ENCODE measurements around the gene SELENOP. TPM values are rescaled to one million over a fixed set of nuclear protein-coding genes. Genes with fewer than 3 reads are reported as not detected.

SELENOP gene
- polyA plus RNA-seq, 1 donor from 2014 or later, result 5.0 TPM

DNA sequence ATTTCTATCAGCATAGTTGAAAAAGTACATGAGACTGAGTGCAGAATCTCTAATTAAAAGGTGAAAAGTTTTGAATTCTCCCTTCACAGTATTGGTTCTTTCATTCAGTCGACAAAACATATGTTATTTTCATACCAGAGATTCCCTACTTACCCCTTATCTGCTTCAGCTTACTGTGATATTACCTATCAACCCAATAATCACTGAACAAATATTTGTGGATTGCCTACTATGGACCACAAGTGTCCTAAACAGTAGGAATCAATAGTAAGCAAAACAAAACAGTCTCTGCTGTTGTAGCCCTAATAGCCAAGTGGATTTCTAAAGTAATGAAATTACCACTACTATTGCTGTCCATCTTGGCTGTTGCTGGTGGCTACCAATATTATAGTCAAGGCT is 43.6 kb downstream of the SELENOP start:
- H4K20me1 ChIP-seq (ENCODE audit: insufficient read depth), result no peaks in the 10 kb centered on the region
- TF ChIP-seq POLR2AphosphoS5 (IDR thresholded peaks at IDR 0.05) (no peak), TAF1 (IDR thresholded peaks at IDR 0.05; ENCODE audit: low read depth) (no peak), SMC3 (conservative IDR thresholded peaks at IDR 0.05; ENCODE audit: poor library complexity) (no peak), EZH2 (IDR thresholded peaks at IDR 0.05; ENCODE audit: borderline replicate concordance, insufficient read depth, low read length, poor library complexity, severe bottlenecking) (no peak), RAD21 (conservative IDR thresholded peaks at IDR 0.05) (no peak), MXI1 (conservative IDR thresholded peaks at IDR 0.05; ENCODE audit: poor library complexity, severe bottlenecking) (no peak), EP300 (conservative IDR thresholded peaks at IDR 0.05; ENCODE audit: poor library complexity, severe bottlenecking) (no peak)
- TF ChIP-seq, protein P1, sequence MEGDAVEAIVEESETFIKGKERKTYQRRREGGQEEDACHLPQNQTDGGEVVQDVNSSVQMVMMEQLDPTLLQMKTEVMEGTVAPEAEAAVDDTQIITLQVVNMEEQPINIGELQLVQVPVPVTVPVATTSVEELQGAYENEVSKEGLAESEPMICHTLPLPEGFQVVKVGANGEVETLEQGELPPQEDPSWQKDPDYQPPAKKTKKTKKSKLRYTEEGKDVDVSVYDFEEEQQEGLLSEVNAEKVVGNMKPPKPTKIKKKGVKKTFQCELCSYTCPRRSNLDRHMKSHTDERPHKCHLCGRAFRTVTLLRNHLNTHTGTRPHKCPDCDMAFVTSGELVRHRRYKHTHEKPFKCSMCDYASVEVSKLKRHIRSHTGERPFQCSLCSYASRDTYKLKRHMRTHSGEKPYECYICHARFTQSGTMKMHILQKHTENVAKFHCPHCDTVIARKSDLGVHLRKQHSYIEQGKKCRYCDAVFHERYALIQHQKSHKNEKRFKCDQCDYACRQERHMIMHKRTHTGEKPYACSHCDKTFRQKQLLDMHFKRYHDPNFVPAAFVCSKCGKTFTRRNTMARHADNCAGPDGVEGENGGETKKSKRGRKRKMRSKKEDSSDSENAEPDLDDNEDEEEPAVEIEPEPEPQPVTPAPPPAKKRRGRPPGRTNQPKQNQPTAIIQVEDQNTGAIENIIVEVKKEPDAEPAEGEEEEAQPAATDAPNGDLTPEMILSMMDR (IDR thresholded peaks at IDR 0.05; ENCODE audit: poor library complexity, severe bottlenecking), result no peak
- TF ChIP-seq, protein P2, sequence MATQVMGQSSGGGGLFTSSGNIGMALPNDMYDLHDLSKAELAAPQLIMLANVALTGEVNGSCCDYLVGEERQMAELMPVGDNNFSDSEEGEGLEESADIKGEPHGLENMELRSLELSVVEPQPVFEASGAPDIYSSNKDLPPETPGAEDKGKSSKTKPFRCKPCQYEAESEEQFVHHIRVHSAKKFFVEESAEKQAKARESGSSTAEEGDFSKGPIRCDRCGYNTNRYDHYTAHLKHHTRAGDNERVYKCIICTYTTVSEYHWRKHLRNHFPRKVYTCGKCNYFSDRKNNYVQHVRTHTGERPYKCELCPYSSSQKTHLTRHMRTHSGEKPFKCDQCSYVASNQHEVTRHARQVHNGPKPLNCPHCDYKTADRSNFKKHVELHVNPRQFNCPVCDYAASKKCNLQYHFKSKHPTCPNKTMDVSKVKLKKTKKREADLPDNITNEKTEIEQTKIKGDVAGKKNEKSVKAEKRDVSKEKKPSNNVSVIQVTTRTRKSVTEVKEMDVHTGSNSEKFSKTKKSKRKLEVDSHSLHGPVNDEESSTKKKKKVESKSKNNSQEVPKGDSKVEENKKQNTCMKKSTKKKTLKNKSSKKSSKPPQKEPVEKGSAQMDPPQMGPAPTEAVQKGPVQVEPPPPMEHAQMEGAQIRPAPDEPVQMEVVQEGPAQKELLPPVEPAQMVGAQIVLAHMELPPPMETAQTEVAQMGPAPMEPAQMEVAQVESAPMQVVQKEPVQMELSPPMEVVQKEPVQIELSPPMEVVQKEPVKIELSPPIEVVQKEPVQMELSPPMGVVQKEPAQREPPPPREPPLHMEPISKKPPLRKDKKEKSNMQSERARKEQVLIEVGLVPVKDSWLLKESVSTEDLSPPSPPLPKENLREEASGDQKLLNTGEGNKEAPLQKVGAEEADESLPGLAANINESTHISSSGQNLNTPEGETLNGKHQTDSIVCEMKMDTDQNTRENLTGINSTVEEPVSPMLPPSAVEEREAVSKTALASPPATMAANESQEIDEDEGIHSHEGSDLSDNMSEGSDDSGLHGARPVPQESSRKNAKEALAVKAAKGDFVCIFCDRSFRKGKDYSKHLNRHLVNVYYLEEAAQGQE (IDR thresholded peaks at IDR 0.05; ENCODE audit: borderline replicate concordance), result no peak
- no peaks in the 10 kb centered on the region for H3K79me2 ChIP-seq (replicated peaks; ENCODE audit: insufficient read depth, low read length)
- no peak overlapping the region for H3K9ac ChIP-seq (ENCODE audit: low read length)
- H3K36me3 ChIP-seq (ENCODE audit: insufficient read depth, low read length), result no peaks in the 10 kb centered on the region
- no peaks in the 10 kb centered on the region for H3K9me3 ChIP-seq (ENCODE audit: low read length)
- no peak overlapping the region for H3K27ac ChIP-seq (ENCODE audit: low read length)
- H3K27me3 ChIP-seq (ENCODE audit: insufficient read depth, low read depth, low read length), result no peaks in the 10 kb centered on the region
- no peaks in the 10 kb centered on the region for H3K9me2 ChIP-seq (ENCODE audit: insufficient read depth, low read length)
- H2AFZ ChIP-seq (ENCODE audit: low read depth, low read length), result no peak overlapping the region
- H3K4me3 ChIP-seq (ENCODE audit: low read length), result no peak overlapping the region
- H3K4me2 ChIP-seq (ENCODE audit: low read length), result no peak overlapping the region
- no peaks in the 10 kb centered on the region for H3F3A ChIP-seq (ENCODE audit: insufficient read depth, low read length, poor library complexity, severe bottlenecking)

DNA sequence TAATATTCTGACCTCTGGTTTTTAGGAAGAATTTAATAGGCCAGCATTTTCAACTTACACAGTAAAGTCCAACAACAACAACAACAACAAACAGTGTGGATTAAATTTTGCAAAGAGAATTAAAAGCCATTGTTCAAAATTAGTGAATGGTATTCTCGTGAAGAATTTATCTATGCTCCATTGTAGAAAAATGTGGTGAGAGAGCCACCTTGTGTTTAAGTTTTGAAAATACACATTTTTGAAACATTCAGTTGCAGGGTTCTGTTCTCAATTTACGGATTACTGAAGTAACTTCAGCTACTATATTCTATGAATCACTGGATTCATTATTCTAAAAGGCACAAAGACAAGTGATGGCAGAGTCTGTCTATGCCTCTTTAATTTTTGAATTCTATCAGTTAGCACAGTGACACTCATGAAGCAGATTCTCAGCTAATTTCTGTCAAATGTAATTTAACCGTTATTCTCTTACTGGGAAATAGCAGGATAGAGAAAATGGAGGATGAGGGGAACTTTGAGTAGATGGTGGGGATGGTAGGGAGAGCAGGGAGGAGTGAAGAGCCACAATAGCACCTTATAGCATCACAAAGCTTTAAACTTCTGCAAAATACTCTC is 44.1 kb downstream of the SELENOP start:
- H3K27ac ChIP-seq (ENCODE audit: low read length), result no peak overlapping the region
- H2AFZ ChIP-seq (ENCODE audit: low read depth, low read length), result no peak overlapping the region
- H3K9me2 ChIP-seq (ENCODE audit: insufficient read depth, low read length), result no peaks in the 10 kb centered on the region
- no peak overlapping the region for H3K4me2 ChIP-seq (ENCODE audit: low read length)
- H3K36me3 ChIP-seq (ENCODE audit: insufficient read depth, low read length), result no peaks in the 10 kb centered on the region
- no peak overlapping the region for H3K9ac ChIP-seq (ENCODE audit: low read length)
- no peaks in the 10 kb centered on the region for H3K9me3 ChIP-seq (ENCODE audit: low read length)
- TF ChIP-seq, protein P1 (IDR thresholded peaks at IDR 0.05; ENCODE audit: poor library complexity, severe bottlenecking), result peak; percentile 84
- TF ChIP-seq TAF1 (IDR thresholded peaks at IDR 0.05; ENCODE audit: low read depth), result no peak
- no peak for TF ChIP-seq EP300 (conservative IDR thresholded peaks at IDR 0.05; ENCODE audit: poor library complexity, severe bottlenecking)
- TF ChIP-seq MXI1 (conservative IDR thresholded peaks at IDR 0.05; ENCODE audit: poor library complexity, severe bottlenecking), result no peak
- no peak for TF ChIP-seq POLR2AphosphoS5 (IDR thresholded peaks at IDR 0.05)
- TF ChIP-seq, protein P2 (IDR thresholded peaks at IDR 0.05; ENCODE audit: borderline replicate concordance), result no peak
- TF ChIP-seq SMC3 (conservative IDR thresholded peaks at IDR 0.05; ENCODE audit: poor library complexity), result peak; percentile 88
- TF ChIP-seq EZH2 (IDR thresholded peaks at IDR 0.05; ENCODE audit: borderline replicate concordance, insufficient read depth, low read length, poor library complexity, severe bottlenecking), result no peak
- peak; percentile 87 for TF ChIP-seq RAD21 (conservative IDR thresholded peaks at IDR 0.05)
- no peaks in the 10 kb centered on the region for H3K79me2 ChIP-seq (replicated peaks; ENCODE audit: insufficient read depth, low read length)
- H4K20me1 ChIP-seq (ENCODE audit: insufficient read depth), result no peaks in the 10 kb centered on the region
- H3F3A ChIP-seq (ENCODE audit: insufficient read depth, low read length, poor library complexity, severe bottlenecking), result no peaks in the 10 kb centered on the region
- H3K4me3 ChIP-seq (ENCODE audit: low read length), result no peak overlapping the region
- H3K27me3 ChIP-seq (ENCODE audit: insufficient read depth, low read depth, low read length), result no peaks in the 10 kb centered on the region

Measured in neural cell (in vitro differentiated cells).